GM21528 (cell line): ENCODE results near the gene MYH14.

Experiments used
- ATAC-seq: cut with Tn5 transposase; IDR thresholded peaks from one replicate; pipeline ENCODE4 v1.9.1; 2021; ENCODE audit warnings: mild to moderate bottlenecking, moderate library complexity; ENCODE audit not compliant: unreplicated experiment, low FRiP score

MYH14 gene

DNA sequence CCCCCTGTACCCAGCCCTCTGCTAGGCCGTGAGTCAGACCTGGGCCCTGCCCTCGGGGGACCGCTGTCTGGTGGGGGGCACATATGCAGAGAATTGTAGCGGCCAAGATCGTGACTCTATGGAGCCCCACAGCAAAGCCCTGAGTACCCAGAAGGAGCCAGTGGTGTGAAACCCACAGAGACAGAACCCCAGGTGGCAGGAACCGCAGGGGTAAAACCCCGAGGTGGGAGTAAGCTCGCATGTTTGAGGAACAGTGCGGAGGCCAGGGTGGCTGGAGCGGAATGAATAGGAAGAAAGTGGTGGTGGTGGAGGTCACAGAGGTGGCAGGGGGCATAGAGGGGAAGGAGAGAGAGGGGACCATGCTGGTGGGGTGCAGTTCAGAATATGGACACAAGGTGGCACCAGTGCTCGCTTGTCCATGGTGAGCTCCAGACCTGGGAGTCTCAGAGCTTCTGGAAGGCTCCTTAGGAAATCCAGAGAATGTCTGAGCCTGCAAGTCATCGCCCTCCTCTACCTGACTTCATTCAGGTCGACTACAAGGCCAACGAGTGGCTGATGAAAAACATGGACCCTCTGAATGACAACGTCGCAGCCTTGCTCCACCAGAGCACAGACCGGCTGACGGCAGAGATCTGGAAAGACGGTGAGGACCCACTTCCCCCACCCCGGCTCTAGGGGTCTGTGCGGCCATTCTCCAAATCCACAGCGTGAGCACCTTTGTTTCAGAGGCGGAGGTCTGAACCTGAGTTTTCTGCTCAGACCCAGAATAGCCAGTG, 48.9 kb downstream of the MYH14 start:
- no peak for ATAC-seq

DNA sequence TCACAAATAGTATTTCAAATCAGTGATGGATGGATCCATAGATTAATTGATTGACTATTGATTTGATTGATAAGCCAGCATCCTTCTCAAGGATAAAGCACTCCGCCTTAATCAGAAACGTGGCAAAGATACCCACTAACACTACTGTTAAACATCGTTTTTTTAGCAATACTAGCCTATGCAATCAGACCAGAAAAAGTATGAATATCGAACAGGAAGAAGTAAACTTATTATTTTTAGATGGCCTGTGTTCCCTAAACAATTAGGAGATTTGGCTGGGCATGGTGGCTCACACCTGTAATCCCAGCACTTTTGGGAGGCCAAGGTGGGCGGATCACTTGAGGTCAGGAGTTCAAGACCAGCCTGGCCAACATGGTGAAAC, 49.5 kb downstream of the MYH14 start:
- no peak for ATAC-seq

DNA sequence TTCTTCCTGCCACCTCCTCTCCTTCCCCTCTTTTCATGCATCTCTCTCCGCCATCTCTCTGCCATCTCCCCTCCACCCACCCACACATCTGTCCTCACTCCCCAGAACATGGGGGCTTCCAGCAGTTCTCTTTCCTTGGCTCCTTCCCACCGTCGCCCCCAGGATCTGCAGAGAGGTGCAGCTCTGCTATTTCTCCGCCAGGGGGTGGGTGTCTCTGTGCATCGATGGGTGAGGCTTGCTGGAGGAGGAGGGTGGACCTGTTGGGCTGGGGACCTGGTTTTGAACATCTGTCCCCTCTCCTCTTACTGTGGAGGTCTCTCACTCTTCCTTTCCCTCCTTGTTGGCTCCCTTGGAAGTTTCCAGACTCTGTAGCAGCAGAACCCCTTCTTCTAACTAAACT, 51.7 kb downstream of the MYH14 start:
- ATAC-seq, result no peak

DNA sequence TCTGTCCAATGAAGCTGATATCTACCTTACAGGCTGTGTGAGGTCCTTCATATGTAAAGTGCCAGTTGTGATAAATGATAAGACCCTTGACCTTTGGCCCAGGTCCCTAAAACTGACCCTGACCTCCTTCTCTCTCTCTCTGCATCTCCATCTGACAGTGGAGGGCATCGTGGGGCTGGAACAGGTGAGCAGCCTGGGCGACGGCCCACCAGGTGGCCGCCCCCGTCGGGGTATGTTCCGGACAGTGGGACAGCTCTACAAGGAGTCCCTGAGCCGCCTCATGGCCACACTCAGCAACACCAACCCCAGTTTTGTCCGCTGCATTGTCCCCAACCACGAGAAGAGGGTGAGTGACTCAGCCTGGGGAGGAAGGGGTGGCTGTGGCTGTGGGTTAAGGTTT, 53.7 kb downstream of the MYH14 start:
- no peak for ATAC-seq

DNA sequence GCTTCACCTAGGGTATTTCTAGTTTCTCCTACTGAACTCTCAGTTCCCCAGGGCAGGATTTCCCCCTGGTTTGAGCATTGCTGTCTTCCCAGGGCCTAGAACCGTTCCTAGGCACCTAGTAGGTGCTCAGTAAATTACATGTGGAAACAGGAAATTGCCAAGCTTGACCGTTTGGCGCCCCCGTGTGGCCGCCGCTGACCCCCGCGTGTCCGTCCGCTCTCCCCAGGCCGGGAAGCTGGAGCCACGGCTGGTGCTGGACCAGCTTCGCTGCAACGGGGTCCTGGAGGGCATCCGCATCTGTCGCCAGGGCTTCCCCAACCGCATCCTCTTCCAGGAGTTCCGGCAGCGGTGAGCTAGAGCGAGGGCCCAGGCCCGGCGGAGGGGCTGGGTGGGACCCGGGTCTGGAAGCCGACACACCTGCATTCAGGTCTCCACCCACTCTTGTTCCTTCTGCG, 55.5 kb downstream of the MYH14 start:
- ATAC-seq, result no peak

DNA sequence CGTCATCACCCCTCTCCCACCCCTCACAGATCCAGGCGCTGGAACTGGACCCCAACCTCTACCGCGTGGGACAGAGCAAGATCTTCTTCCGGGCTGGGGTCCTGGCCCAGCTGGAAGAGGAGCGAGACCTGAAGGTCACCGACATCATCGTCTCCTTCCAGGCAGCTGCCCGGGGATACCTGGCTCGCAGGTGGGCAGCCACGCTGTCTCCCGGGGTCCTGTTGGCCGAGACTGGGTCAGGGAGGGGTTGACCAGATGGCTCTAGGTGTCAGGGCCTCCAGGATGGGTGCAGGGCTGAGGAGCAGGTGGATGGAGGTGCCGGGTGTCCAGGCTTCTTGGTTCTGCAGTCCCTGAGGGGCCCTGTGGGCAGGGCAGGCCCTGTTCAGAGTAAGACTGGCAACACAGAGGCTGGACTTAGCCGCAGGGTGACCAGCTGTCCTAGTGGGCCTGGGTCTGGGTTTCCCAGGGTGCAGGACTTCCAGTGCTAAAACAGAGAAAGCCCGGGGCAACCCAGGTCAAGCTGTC, 58.1 kb downstream of the MYH14 start:
- ATAC-seq, result no peak

DNA sequence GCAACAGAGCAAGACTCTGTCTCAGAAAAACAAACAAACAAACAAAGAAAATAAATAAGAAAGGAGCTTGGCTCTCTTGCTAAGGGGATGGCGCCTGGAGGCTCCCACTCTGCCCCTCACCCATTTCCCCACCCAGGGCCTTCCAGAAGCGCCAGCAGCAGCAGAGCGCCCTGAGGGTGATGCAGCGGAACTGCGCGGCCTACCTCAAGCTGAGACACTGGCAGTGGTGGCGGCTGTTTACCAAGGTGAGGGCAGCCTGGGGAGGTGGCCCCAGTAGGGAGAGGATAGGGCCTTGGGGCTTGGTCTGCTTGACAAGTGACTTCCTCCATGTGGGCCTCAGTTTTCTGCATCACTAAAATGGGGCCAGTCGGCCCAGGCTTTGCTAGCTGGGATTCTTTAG, 59.8 kb downstream of the MYH14 start:
- ATAC-seq, result no peak

DNA sequence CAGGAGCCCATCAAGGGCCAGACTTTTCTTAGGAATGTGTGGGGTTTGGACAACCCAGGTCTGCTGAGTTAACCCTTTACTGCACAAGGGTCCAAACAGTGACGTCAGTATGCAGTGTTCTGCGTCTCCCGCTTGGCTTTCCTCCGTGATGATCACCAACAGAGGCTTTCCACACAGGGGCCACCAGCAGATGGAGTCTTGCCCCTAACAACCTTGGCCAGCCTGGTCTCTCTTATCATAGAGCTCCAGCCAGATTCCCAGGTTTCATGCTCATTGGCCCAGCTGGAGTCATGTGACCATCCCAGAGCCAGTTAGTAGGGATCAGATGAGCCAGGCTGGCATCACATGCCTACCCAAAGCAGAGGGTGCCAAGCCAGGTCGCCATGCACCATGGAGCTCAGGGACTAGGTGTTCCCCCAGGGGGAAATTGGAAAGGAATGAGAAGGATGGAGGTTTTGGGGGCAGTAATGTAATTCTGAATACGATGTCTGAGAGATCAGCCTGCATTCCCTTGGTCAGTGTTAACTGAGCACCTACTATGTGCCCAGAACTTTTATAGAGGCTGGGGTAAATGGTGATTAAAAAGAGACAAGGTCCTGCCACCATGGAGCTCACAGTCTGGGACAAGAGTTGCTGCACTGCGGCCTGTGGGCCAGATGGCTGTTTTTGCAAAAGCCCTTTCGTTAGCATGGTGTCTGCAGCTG, 61.2 kb downstream of the MYH14 start:
- ATAC-seq, result no peak

DNA sequence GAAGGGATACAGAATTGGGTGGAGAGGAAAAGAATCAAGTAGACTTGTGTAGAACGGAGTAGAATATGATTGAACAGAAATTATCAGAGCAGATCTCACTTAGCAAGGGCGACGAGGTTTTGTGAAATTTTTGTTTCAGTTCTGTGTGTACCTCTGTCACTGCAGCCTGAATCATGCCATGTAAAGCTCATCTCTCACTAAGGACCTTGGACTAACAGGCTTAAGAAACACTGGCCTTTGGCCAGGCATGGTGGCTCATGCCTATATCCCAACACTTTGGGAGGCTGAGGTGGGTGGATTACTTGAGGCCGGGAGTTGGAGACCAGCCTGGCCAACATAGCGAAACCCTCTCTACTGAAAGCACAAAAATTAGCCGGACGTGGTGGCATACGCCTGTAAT, 62.6 kb downstream of the MYH14 start:
- no peak for ATAC-seq

DNA sequence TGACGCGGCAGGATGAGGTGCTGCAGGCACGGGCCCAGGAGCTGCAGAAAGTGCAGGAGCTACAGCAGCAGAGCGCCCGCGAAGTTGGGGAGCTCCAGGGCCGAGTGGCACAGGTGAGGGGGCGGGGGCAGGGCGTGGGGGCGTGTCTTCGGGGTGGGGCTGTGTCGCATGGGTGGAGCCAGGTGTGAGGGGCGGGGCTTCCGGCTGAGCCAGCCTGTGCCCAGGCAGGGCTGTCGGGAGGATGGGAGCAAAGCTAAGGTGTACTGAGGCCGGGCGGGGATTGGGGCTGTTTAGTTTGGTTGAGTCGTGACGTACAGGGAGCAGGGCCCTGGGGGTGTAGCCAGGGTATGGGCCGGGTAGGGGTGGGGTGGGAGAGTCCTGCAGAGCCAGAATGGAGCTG, 63.5 kb downstream of the MYH14 start:
- ATAC-seq, result no peak

DNA sequence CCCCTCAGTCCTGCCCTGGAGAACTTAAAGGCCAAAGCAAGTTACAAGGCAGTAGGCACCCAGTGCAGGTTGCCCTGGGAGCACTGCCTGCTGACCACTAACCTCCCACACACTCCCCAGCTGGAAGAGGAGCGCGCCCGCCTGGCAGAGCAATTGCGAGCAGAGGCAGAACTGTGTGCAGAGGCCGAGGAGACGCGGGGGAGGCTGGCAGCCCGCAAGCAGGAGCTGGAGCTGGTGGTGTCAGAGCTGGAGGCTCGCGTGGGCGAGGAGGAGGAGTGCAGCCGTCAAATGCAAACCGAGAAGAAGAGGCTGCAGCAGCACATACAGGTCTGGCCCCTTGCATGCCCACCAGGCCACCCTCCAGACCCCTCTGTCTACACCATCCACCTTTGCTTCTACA, 64.6 kb downstream of the MYH14 start:
- no peak for ATAC-seq

DNA sequence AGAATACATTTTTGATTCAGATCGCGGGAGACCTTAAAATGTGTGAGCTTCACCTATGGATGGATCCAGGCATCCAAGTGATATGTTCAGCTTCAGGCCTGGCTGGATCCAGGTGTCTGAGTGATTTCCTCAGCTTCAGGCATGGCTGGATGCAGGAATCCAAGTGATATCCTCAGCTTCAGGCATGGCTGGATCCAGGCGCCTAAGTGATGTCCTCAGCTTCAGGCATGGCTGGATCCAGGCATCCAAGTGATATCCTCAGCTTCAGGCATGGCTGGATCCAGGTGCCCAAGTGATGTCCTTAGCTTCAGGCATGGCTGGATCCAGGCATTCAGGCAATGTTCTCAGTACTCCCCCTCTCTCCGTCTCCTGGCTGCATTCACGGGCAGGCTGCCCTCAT, 65.1 kb downstream of the MYH14 start:
- ATAC-seq, result no peak

DNA sequence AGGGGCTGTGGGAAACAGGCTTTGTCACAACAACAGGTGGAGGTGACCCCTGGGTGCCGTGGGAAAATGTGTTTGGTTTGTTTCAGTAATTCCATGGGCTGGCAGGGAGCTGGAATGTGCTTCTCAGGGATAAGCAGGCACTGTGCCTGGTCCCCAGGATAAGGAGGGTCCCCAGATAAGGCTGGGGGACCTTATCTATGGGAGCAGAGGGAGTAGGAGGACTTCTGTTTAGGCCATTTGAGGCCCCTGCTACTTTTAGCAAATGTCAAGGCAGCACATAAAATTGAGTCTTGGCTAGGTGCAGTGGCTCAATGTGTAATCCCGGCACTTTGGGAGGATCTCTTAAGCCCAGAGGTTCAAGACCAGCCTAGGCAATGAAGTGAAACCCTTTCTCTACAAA, 66.2 kb downstream of the MYH14 start:
- no peak for ATAC-seq

DNA sequence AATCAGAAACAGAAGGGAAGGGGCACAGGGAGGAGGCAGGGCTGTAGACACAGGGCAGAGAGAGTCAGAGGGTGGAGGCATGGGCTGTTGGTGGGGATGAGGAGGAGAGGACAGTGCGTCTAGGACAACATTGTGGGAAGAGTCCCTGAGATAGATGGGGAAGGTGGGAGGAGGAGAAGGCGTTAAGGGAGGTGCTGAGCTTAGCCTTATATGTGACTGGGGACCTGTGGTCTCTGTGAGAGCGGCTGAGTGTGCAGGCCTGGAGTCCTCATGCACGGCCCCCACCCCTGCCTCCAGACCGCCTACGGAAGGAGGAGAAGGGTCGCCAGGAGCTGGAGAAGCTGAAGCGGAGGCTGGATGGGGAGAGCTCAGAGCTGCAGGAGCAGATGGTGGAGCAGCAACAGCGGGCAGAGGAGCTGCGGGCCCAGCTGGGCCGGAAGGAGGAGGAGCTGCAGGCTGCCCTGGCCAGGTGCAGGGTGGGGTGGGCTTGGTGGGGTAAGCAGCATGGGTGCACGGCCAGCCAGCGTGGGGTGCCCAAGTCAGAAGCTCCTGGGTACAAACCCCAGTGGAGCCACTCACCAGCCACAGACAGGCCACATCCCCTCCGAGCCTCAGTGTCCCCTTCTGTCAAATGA, 69.0 kb downstream of the MYH14 start:
- no peak for ATAC-seq

DNA sequence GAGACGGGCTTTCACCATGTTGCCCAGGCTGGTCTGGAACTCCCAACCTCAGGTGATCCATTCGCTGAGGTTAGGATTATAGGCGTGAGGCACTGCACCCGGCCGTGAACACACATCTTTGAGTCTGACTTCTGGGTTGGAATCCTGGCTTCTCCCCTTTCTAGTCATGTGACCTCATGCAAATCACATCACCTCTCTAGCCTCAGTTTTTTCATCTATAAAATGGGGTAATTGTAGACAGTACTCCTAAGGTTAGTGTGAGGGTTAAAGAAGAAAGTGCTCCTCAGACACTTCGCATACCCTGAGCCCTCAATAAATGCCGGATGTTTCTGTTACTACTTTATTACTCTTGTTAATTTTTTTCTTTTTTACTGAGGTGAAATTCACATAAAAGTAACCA, 70.4 kb downstream of the MYH14 start:
- ATAC-seq, result no peak

DNA sequence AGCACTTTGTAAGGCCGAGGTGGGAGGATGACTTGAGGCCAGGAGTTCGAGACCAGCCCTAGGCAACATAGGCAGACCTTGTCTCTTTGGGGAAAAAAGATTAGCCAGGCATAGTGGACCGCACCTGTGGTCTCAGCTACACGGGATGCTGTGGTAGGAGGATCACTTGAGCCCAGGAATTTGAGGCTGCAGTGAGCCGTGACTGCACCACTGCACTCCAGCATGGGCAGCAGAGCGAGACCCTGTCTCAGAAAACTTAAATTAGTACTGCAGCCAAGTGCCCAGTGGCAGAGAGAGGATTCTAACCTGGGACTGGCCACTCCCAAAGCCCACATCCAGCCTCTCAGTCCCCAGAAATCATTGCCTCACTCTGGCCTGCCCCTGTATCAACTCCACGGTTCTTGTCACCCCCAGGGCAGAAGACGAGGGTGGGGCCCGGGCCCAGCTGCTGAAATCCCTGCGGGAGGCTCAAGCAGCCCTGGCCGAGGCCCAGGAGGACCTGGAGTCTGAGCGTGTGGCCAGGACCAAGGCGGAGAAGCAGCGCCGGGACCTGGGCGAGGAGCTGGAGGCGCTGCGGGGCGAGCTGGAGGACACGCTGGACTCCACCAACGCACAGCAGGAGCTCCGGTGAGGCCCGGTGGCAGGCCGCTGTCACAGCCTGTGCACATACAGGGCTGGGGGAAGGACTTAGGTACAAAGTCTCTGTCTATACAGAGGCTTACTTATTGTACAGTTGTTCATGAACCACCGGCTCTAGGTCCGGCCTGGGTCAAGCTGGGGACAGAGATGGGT, 72.4 kb downstream of the MYH14 start:
- ATAC-seq, result no peak

DNA sequence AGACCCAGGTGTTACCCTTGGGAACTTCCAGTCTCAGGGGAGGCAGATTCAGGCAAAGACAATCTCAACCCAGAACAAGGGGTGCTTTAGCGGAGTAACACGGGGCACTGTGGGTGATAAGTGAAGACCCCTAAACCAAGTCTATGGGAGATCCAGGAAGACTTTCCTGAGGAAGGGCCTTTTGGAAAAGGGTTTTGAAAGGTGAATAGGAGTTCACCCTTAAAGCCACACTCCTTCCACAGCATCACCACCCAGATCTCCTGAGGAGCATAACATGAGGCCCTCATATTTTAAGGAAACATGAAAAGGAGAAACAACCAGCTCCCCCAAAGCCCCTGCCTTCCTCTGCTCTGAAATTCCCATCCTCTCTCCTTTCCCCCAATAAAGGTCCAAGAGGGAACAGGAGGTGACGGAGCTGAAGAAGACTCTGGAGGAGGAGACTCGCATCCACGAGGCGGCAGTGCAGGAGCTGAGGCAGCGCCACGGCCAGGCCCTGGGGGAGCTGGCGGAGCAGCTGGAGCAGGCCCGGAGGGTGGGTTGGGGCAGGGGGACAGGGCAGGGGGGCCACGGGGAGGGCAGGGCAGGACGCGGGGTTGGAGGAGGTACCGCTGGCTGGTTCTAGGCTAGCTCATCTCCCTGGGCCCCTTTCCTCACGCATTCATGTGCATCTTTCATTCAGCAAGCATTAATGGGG, 73.1 kb downstream of the MYH14 start:
- ATAC-seq, result no peak

DNA sequence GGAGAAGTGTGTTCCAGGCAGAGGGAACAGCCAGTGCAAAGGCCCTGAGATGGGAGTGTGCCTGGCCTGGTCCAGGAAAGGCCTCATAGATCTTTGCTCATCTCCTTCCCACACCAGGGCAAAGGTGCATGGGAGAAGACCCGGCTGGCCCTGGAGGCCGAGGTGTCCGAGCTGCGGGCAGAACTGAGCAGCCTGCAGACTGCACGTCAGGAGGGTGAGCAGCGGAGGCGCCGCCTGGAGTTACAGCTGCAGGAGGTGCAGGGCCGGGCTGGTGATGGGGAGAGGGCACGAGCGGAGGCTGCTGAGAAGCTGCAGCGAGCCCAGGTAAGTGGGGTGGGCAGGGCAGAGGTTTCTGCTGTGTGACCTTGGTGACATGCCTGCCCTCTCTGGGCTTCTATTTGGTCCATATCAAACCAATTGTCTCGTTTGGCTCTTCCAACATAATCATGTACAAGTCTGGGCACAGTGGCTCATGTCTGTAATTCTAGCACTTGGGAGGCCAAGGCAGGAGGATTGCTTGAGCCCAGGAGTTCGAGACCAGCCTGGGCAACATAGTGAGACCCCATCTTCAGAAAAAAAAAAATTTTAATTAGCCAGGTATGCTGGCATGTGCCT, 74.7 kb downstream of the MYH14 start:
- ATAC-seq, result no peak

DNA sequence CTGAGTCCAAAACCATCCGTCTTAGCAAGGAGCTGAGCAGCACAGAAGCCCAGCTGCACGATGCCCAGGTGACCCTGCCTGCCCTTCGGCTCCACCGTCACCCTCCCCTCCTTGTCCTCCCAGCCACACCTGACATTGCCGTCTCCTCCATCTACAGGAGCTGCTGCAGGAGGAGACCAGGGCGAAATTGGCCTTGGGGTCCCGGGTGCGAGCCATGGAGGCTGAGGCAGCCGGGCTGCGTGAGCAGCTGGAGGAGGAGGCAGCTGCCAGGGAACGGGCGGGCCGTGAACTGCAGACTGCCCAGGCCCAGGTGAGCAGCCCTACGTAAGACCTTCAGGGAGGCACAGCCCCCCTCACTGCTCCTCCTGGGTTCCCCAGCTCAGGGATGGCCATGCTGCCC, 76.7 kb downstream of the MYH14 start:
- ATAC-seq, result no peak

DNA sequence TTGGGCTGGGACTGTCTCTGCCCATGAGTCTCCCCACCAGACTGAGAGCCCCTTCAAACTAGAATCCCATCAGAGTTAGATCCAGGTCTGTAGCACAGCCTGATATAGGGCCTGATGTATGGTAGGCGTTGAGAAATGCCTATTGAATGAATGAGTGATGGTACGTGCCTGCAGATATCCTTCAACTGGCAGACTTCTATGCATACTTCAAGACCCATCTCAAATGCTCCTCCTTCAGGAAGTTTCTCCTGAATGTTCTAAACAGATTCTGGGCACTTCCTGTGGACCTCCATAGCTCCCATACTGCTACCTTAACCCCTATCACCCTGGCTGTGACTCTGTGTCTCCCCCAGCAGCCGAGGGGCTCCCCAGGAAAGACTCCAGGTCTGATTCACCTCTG, 77.6 kb downstream of the MYH14 start:
- no peak for ATAC-seq
